HG02970 (cell line): ENCODE measurements around the gene HCFC1R1.

Source experiments
- ATAC-seq: cut with Tn5 transposase; IDR thresholded peaks from one replicate; pipeline ENCODE4 v1.9.1; 2021; ENCODE audit warnings: mild to moderate bottlenecking, moderate library complexity, moderate number of reproducible peaks; ENCODE audit not compliant: unreplicated experiment, low FRiP score

The HCFC1R1 gene

GRCh38 chr16:2980227-2981176, 43.2 kb downstream of the HCFC1R1 start, which contains the start of gene PKMYT1:
Gene PKMYT1 (minus strand): TSS chr16:2980446. CDS start chr16:2979657, 789 bp downstream.
- ATAC-seq = peak; percentile 82

- ATAC-seq = no peak
These were observed 44.0 kb downstream of the HCFC1R1 start for GRCh38 chr16:2979669-2980226.

GRCh38 chr16:2977440-2977839, 46.3 kb downstream of the HCFC1R1 start:
- no peak for ATAC-seq

- ATAC-seq = no peak
These were observed 47.1 kb downstream of the HCFC1R1 start for GRCh38 chr16:2976673-2977072.

GRCh38 chr16:2976201-2976600, 47.5 kb downstream of the HCFC1R1 start:
- no peak for ATAC-seq

GRCh38 chr16:2975161-2975795, 48.5 kb downstream of the HCFC1R1 start:
- no peak for ATAC-seq

GRCh38 chr16:2974319-2975056, 49.3 kb downstream of the HCFC1R1 start:
- ATAC-seq = no peak

- ATAC-seq = no peak
These were observed 50.0 kb downstream of the HCFC1R1 start for GRCh38 chr16:2973605-2974318.

GRCh38 chr16:2973093-2973492, 50.6 kb downstream of the HCFC1R1 start:
- ATAC-seq = no peak
